ENCODE results near the gene RAPGEF4.

DNA sequence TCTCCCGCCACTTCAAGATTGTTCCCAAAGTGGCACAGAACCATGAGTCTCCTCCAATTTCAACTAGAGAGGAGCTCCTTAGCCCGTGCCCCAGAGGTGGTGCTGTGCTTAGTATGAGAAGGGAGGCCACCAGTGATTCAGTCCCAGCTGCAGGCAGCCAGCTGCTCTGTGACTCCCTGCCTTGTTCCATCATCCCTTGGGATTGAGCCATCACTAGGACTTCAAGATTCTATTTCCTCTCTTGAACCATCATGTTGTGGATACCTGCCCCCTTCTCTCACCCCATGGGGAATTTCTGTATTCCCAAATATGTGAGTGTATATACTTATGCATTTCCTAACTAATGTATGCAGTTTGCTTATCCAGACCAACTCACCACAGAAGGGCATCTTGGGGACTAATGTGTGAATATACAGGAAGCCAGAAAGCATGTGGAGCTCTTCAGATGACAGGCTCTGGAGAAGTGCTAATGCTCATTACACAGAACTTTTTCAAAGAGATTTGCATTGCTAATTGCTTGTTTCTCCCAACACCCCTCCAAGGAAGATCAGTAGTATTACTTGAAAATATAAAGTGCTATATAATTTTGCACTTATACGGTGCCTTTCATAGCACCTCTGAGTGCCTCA is 229.0 kb downstream of the RAPGEF4 start:
- TF ChIP-seq, protein P1, sequence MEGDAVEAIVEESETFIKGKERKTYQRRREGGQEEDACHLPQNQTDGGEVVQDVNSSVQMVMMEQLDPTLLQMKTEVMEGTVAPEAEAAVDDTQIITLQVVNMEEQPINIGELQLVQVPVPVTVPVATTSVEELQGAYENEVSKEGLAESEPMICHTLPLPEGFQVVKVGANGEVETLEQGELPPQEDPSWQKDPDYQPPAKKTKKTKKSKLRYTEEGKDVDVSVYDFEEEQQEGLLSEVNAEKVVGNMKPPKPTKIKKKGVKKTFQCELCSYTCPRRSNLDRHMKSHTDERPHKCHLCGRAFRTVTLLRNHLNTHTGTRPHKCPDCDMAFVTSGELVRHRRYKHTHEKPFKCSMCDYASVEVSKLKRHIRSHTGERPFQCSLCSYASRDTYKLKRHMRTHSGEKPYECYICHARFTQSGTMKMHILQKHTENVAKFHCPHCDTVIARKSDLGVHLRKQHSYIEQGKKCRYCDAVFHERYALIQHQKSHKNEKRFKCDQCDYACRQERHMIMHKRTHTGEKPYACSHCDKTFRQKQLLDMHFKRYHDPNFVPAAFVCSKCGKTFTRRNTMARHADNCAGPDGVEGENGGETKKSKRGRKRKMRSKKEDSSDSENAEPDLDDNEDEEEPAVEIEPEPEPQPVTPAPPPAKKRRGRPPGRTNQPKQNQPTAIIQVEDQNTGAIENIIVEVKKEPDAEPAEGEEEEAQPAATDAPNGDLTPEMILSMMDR (IDR thresholded peaks at IDR 0.05), result no peak
- no peak for TF ChIP-seq EZH2 (IDR thresholded peaks at IDR 0.05; ENCODE audit: borderline replicate concordance, insufficient read depth, low read depth, low read length, poor library complexity, severe bottlenecking)

Data from B cell (primary cell).